NT2/D1 (cell line): ENCODE measurements around the gene PDZD8.

Source experiments
- SUZ12 ChIP-seq: IDR thresholded peaks from 2 replicates; pipeline ENCODE4 v1.6.1; 2011; ENCODE audit not compliant: insufficient read length, insufficient read depth; ENCODE audit errors: extremely low read depth
- YY1 ChIP-seq: IDR thresholded peaks from 2 replicates; pipeline ENCODE4 v1.6.1; 2011; ENCODE audit not compliant: insufficient read length, insufficient read depth

GRCh38 chr10:117253908-117254307 is 121.3 kb downstream of the PDZD8 start:
- TF ChIP-seq SUZ12 (no peak), YY1 (no peak)
